MCF 10A (cell line): ENCODE data around the gene NBEAL1. TPM values are rescaled to one million over a fixed set of nuclear protein-coding genes. Genes with fewer than 3 reads are reported as not detected.

ENCODE experiments used
- BruUV-seq: library from RNA; stranded (reverse); fragments of 400-500 nt; replicated peaks from 2 replicates; lab custom pipeline; 2021; lab: Mats Ljungman, UMichigan
- CTCF ChIA-PET: fragments of 300-600 bp; sonication (Branson Sonifier 250); formaldehyde crosslinking; extraction: SDS; loops from one replicate; lab custom pipeline; 2021; ENCODE audit warnings: antibody characterized with exemption, inconsistent platforms; lab: Yijun Ruan, JAX
- POLR2A ChIA-PET: fragments of 300-600, 350-650 bp; sonication (Branson Sonifier 250); formaldehyde crosslinking; extraction: SDS; loops from one replicate; lab custom pipeline; 2020; ENCODE audit warnings: antibody characterized with exemption, inconsistent platforms; lab: Yijun Ruan, JAX
- DNase-seq: peaks from one replicate; pipeline ENCODE4 v3.0.0-alpha.2; 2018; ENCODE audit not compliant: unreplicated experiment
- H3K27ac Mint-ChIP-seq: one replicate; pipeline ENCODE4 v1.8.0; 2022; ENCODE audit warnings: mild to moderate bottlenecking, low read depth, mixed read lengths; ENCODE audit not compliant: unreplicated experiment
- H3K27me3 Mint-ChIP-seq: one replicate; pipeline ENCODE4 v1.8.0; 2022; ENCODE audit warnings: mixed read lengths; ENCODE audit not compliant: insufficient read depth, unreplicated experiment
- H3K36me3 Mint-ChIP-seq: one replicate; pipeline ENCODE4 v1.8.0; 2022; ENCODE audit warnings: mild to moderate bottlenecking, moderate library complexity, mixed read lengths; ENCODE audit not compliant: insufficient read depth, unreplicated experiment
- H3K4me1 Mint-ChIP-seq: one replicate; pipeline ENCODE4 v1.8.0; 2022; ENCODE audit warnings: mixed read lengths; ENCODE audit not compliant: insufficient read depth, unreplicated experiment
- H3K4me3 Mint-ChIP-seq: one replicate; pipeline ENCODE4 v1.8.0; 2022; ENCODE audit warnings: mild to moderate bottlenecking, moderate library complexity, mixed read lengths; ENCODE audit not compliant: unreplicated experiment
- H3K9me3 Mint-ChIP-seq: one replicate; pipeline ENCODE4 v1.8.0; 2022; ENCODE audit warnings: mixed read lengths; ENCODE audit not compliant: unreplicated experiment
- CTCF ChIP-seq: fragments of 200-600 bp; IDR thresholded peaks from one replicate; pipeline ENCODE4 v1.8.0; 2022; ENCODE audit warnings: antibody characterized with exemption, mild to moderate bottlenecking; ENCODE audit not compliant: unreplicated experiment
- intact Hi-C: fragments of 100-400 bp; cut with micrococcal nuclease; formaldehyde crosslinking; loops from 2 replicates; pipeline ENCODE4 v1.14.1; 2022
- total RNA-seq: library from RNA; stranded (reverse); gene quantifications from 2 replicates; pipeline ENCODE4 v1.2.3, GENCODE V29; 2022

Gene NBEAL1
- total RNA-seq, 1 experiment from 2014 or later, result 18.8 TPM

DNA sequence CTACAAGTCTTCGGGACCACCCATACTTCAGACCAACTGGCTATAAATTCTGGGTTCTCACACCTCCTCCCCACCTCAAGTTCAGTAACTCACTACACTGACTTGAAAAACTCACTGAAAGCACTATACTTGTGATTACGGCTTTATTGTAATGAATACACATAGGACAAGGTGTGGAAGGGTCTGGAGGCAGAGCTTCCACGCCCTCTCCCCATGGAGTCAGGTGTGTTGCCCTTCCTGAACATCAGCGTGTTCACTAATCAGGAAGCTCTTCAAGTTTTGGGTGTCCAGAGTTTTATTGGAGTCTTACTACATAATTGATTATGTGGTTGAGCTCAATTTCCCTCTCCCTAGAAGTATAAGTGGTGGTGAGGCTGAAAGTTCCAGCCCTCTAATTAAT lies 27.5 kb downstream of the NBEAL1 start:
- Mint-ChIP-seq H3K4me3 (no peak overlapping the region), H3K9me3 (no peaks in the 10 kb centered on the region), H3K4me1 (no peaks in the 10 kb centered on the region), H3K27ac (no peak overlapping the region), H3K27me3 (no peaks in the 10 kb centered on the region), H3K36me3 (peaks cover 38% of the 10 kb centered on the region)
- ChIA-PET CTCF (interaction anchor here (0.6 to 0.7 kb wide), 2 partner anchors 10 to 55 kb away, joined by 3 read pairs; no protein-coding TSS in a partner anchor), POLR2A (interaction anchor here (1.4 kb wide), 1 partner anchor 15 kb away, joined by 4 read pairs; no protein-coding TSS in a partner anchor)
- intact Hi-C loops, result no loop called here
- no TSS peak for BruUV-seq
- no peak for TF ChIP-seq CTCF
- no peak for DNase-seq

DNA sequence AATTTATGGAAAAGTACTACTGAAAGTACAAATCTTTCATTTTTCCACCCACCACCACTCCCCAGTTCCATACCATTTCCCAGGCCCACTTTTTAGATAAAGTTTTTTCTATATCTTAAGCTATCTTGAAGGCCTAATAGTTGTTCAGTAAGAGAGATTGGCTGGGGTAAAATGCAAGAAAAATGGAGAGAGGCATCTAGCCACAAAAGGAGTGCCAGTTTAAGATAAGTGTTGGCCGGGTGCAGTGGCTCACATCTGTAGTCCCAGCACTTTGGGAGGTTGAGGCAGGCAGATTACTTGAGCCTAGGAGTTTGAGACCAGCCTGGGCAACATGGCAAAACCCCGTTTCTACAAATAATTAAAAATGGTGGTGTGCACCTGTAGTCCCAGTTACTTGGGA lies 28.6 kb downstream of the NBEAL1 start:
- no TSS peak for BruUV-seq
- ChIA-PET POLR2A (no interaction called here), CTCF (interaction anchor here (0.8 to 1.0 kb wide), 2 partner anchors 23 to 155 kb away, joined by 3 to 4 read pairs; no protein-coding TSS in a partner anchor)
- TF ChIP-seq CTCF, result no peak
- H3K9me3 Mint-ChIP-seq, result no peaks in the 10 kb centered on the region
- H3K27ac Mint-ChIP-seq, result no peak overlapping the region
- H3K27me3 Mint-ChIP-seq, result no peaks in the 10 kb centered on the region
- H3K4me3 Mint-ChIP-seq, result no peak overlapping the region
- no peak for DNase-seq
- no peaks in the 10 kb centered on the region for H3K4me1 Mint-ChIP-seq
- H3K36me3 Mint-ChIP-seq, result peaks cover 38% of the 10 kb centered on the region
- intact Hi-C loops, result no loop called here

DNA sequence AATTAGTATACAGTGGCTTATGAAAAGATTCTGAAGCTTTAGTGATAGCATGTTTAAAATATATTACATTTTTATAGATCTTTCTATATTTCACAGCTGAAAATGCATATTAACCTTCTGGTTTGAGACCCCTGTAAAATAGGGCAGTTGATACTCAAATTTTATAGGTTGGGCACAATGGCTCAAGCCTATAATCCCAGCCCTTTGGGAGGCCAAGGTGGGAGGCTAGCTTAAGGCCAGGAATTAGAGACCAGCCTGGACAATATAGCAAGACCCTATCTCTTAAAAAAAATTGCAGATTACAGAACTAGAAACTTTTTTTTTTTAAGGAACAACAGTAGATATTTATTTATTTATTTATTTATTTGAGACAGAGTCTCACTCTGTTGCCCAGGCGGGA lies 31.2 kb downstream of the NBEAL1 start:
- DNase-seq, result no peak
- peaks cover 45% of the 10 kb centered on the region for H3K36me3 Mint-ChIP-seq
- H3K9me3 Mint-ChIP-seq, result no peaks in the 10 kb centered on the region
- no peaks in the 10 kb centered on the region for H3K27me3 Mint-ChIP-seq
- no peak for TF ChIP-seq CTCF
- ChIA-PET POLR2A (no interaction called here), CTCF (interaction anchor here (0.5 kb wide), 1 partner anchor 376 kb away, joined by 3 read pairs; no protein-coding TSS in a partner anchor)
- BruUV-seq, result no TSS peak
- intact Hi-C loops, result no loop called here
- H3K27ac Mint-ChIP-seq, result no peak overlapping the region
- no peaks in the 10 kb centered on the region for H3K4me1 Mint-ChIP-seq
- no peak overlapping the region for H3K4me3 Mint-ChIP-seq

GRCh38 chr2:203052539-203052938 lies 37.9 kb downstream of the NBEAL1 start:
- H3K4me3 Mint-ChIP-seq, result no peak overlapping the region
- no peak overlapping the region for H3K27ac Mint-ChIP-seq
- intact Hi-C loops, result no loop called here
- no TSS peak for BruUV-seq
- no peaks in the 10 kb centered on the region for H3K4me1 Mint-ChIP-seq
- POLR2A ChIA-PET, result interaction anchor here (1.2 kb wide), 1 partner anchor 35 kb away, joined by 3 read pairs; no protein-coding TSS in a partner anchor
- DNase-seq, result no peak
- H3K27me3 Mint-ChIP-seq, result no peaks in the 10 kb centered on the region
- TF ChIP-seq CTCF, result no peak
- CTCF ChIA-PET, result interaction anchor here (0.6 kb wide), 1 partner anchor 88 kb away, joined by 4 read pairs; no protein-coding TSS in a partner anchor
- peaks cover 60% of the 10 kb centered on the region for H3K36me3 Mint-ChIP-seq
- H3K9me3 Mint-ChIP-seq, result no peaks in the 10 kb centered on the region
